Measurements from ENCODE around the gene ZNF490.

The ZNF490 gene

DNA sequence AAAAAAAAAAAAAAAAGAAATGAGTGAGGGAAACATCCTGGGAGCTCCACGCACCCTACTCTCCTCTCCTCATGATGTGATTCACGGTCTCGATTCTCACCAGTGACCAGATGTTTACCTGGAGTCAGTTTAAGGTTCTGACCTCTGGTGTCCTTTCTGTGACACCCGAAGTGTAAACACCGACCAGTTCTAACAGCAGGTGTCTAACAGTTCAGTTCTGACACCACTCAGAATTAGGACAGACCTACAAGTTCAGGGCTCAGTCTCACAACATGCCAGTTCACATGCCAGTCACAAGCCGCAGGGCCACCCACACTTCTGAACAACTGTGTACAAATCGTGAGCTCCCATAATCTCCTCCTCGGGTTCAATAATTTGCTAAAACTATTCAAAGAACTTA is 65.3 kb downstream of the ZNF490 start:
- no peak overlapping the region for H3K4me3 ChIP-seq (ENCODE audit: low read depth, low read length)
- TF ChIP-seq, protein P1, sequence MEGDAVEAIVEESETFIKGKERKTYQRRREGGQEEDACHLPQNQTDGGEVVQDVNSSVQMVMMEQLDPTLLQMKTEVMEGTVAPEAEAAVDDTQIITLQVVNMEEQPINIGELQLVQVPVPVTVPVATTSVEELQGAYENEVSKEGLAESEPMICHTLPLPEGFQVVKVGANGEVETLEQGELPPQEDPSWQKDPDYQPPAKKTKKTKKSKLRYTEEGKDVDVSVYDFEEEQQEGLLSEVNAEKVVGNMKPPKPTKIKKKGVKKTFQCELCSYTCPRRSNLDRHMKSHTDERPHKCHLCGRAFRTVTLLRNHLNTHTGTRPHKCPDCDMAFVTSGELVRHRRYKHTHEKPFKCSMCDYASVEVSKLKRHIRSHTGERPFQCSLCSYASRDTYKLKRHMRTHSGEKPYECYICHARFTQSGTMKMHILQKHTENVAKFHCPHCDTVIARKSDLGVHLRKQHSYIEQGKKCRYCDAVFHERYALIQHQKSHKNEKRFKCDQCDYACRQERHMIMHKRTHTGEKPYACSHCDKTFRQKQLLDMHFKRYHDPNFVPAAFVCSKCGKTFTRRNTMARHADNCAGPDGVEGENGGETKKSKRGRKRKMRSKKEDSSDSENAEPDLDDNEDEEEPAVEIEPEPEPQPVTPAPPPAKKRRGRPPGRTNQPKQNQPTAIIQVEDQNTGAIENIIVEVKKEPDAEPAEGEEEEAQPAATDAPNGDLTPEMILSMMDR (conservative IDR thresholded peaks at IDR 0.05; ENCODE audit: low read depth, low read length) = no peak
- DNase-seq (ENCODE audit: low read depth) = no peak

DNA sequence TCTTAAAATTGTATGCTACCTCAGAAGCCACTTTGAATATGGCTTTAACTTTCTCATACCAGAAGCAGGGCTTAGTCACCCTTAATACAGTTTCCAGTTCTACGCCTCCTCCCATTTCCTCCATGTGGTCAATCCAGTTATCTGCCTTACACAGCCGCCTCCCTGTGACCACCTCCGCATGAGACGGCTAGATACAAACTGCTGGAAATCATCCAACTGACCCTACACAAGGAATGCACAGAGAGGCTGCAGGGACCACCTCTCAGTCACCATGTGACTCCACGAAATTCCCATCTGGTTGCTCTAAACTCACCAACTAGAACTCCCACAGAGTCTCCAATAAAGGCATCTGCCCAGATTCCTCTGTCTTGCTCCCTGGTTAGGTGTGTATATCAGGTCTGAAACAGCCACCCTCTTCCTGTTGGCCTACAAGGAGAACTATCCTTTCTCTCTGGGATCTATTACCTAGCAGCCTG is 66.2 kb downstream of the ZNF490 start:
- DNase-seq (ENCODE audit: low read depth) = peak; percentile 90
- H3K4me3 ChIP-seq (ENCODE audit: low read depth, low read length) = no peak overlapping the region
- TF ChIP-seq, protein P1 (conservative IDR thresholded peaks at IDR 0.05; ENCODE audit: low read depth, low read length) = no peak

DNA sequence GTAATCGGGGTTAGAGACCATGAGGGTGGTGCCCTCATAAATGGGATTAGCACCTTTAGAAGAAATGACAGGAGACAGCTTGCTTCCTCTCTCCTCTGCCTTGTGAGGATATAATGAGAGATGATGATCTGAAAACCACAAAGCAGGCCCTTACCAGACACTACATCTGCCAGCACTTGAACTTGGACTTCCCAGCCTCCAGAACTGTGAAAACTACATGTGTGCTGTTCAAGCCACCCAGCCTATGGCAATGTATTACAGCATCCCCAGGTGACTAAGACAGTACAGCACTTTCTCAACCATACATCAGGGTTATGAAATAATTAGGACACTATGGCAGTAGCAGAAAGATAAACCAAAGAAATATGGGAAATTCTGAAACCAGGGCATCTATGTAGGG is 66.8 kb downstream of the ZNF490 start:
- no peak overlapping the region for H3K4me3 ChIP-seq (ENCODE audit: low read depth, low read length)
- DNase-seq (ENCODE audit: low read depth) = peak; percentile 61
- TF ChIP-seq, protein P1 (conservative IDR thresholded peaks at IDR 0.05; ENCODE audit: low read depth, low read length) = no peak

Measured in choroid plexus epithelial cell (primary cell).